Body of pancreas (tissue), 4 donors: ENCODE results near the gene ADGRV1.

ENCODE experiments used
- CTCF ChIP-seq, 7 experiments: fragments of 450-650 bp in 4 of 7; fragments of 200-600 bp in 3 of 7; sonication (generic) in 3 of 7; IDR thresholded peaks; one replicate each; pipeline ENCODE4 v1.5.1; 2016 to 2019; ENCODE audit warnings: antibody characterized with exemption in 7 of 7
- POLR2A ChIP-seq, 3 donors: fragments of 450-650 bp; IDR thresholded peaks; one replicate each; pipeline ENCODE4 v1.6.1; 2016; ENCODE audit warnings: antibody characterized with exemption in 3 of 3, mild to moderate bottlenecking in 2 of 3

DNA sequence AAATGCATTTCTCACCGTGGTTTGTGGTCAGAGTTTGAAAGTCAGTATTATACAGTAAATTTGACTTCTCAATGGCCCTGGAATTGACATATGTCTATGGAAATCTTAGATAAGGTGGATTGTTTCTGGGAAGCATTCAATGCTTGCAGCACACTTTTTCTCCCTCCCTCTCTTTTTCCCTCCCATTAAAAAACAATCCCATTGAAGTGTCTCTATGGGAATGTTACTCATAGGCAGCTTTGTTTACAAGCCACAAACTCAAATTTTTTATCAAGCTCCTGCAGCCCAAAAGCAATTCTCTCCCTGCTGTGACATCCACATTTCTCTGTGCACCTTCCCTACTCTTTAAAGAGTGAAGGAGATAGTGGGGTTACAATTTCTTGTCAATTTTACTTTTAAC is 532.4 kb downstream of the ADGRV1 start:
- TF ChIP-seq POLR2A (IDR thresholded peaks at IDR 0.05) (no peak), CTCF (IDR thresholded peaks at IDR 0.05) (no peak)
